ENCODE results near the gene MLLT6. TPM values are rescaled to one million over a fixed set of nuclear protein-coding genes. Genes with fewer than 3 reads are reported as not detected.

Gene MLLT6
- total RNA-seq, 1 donor from 2014 or later: 59.8 TPM

GRCh38 chr17:38727736-38728135 is 22.7 kb downstream of the MLLT6 start:
- DNase-seq: no peak
- Mint-ChIP-seq H3K9me3 (ENCODE audit: unreplicated experiment) (peaks cover 11% of the 10 kb centered on the region), H3K27ac (ENCODE audit: unreplicated experiment) (no peak overlapping the region)

GRCh38 chr17:38728290-38728831 is 23.3 kb downstream of the MLLT6 start:
- peaks cover 12% of the 10 kb centered on the region for H3K9me3 Mint-ChIP-seq (ENCODE audit: unreplicated experiment)
- no peak for TF ChIP-seq CTCF (IDR thresholded peaks at IDR 0.05; ENCODE audit: partially characterized antibody, unreplicated experiment)
- H3K4me3 Mint-ChIP-seq (ENCODE audit: unreplicated experiment): no peak overlapping the region
- DNase-seq: no peak
- H3K27ac Mint-ChIP-seq (ENCODE audit: unreplicated experiment): no peak overlapping the region
- H3K36me3 Mint-ChIP-seq (ENCODE audit: unreplicated experiment): no peaks in the 10 kb centered on the region
- peaks cover 8% of the 10 kb centered on the region for H3K4me1 Mint-ChIP-seq (ENCODE audit: low read depth, unreplicated experiment)
- H3K27me3 Mint-ChIP-seq (ENCODE audit: unreplicated experiment): peaks cover 5% of the 10 kb centered on the region

More at GRCh38 chr17:38727736-38728135, 22.7 kb downstream of the MLLT6 start:
- TF ChIP-seq CTCF (IDR thresholded peaks at IDR 0.05; ENCODE audit: partially characterized antibody, unreplicated experiment): no peak
- no peak overlapping the region for H3K4me3 Mint-ChIP-seq (ENCODE audit: unreplicated experiment)
- H3K27me3 Mint-ChIP-seq (ENCODE audit: unreplicated experiment): peaks cover 5% of the 10 kb centered on the region
- H3K36me3 Mint-ChIP-seq (ENCODE audit: unreplicated experiment): no peaks in the 10 kb centered on the region
- H3K4me1 Mint-ChIP-seq (ENCODE audit: low read depth, unreplicated experiment): peaks cover 8% of the 10 kb centered on the region

- no peak for DNase-seq
- peak overlapping the region; percentile 71 for H3K4me3 Mint-ChIP-seq (ENCODE audit: unreplicated experiment)
- no peaks in the 10 kb centered on the region for H3K36me3 Mint-ChIP-seq (ENCODE audit: unreplicated experiment)
- no peak for TF ChIP-seq CTCF (IDR thresholded peaks at IDR 0.05; ENCODE audit: partially characterized antibody, unreplicated experiment)
- peaks cover 7% of the 10 kb centered on the region for H3K27me3 Mint-ChIP-seq (ENCODE audit: unreplicated experiment)
- no peak overlapping the region for H3K27ac Mint-ChIP-seq (ENCODE audit: unreplicated experiment)
- H3K4me1 Mint-ChIP-seq (ENCODE audit: low read depth, unreplicated experiment): peaks cover 5% of the 10 kb centered on the region
- peaks cover 10% of the 10 kb centered on the region for H3K9me3 Mint-ChIP-seq (ENCODE audit: unreplicated experiment)
Measured at GRCh38 chr17:38729368-38729885, 24.4 kb downstream of the MLLT6 start.

DNA sequence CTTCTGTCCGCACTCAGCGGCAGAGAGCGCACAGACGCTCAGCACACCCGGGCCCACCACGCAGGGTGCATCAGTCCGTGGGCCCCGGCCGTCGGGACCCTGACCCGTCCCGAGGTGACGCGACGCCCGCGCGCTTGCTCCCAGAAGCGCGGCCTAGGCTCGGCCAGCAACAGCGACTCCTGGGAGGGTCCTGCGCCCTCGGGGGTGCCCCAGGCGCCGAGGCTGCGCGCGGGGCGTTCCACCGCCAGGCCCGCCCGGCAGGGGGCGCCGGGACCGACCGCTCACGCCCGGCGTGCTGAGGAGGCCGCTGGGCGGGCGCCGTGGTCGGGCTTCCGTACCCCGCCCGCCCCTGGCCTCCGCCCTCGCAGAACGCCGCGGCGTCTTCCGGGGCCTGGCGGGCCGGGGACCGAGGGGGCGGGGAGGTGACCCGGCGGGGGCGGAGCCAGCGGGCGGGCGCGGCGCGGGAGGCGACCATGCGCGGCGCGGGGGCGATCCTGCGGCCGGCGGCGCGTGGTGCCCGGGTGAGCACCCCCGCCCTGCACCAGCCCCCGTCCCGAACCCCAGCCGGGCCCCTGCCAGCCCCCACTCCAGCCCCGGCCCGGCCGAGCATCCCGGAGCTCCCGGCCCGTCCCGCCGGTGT is 24.9 kb downstream of the MLLT6 start, which contains the start of gene CISD3:
CISD3 (plus strand) TSS at position 456 of the 640 bp plus-strand sequence; CDS start at position 474, 18 bp downstream.
- H3K4me3 Mint-ChIP-seq (ENCODE audit: unreplicated experiment): peak within 1 kb of the TSS; percentile 95
- H3K4me1 Mint-ChIP-seq (ENCODE audit: low read depth, unreplicated experiment): peaks cover 5% of the 10 kb centered on the region

More for the DNA sequence above, 24.9 kb downstream of the MLLT6 start, which contains the start of gene CISD3:
- H3K27ac Mint-ChIP-seq (ENCODE audit: unreplicated experiment): peak within 1 kb of the TSS; percentile 69
- peak; percentile 82 for TF ChIP-seq CTCF (IDR thresholded peaks at IDR 0.05; ENCODE audit: partially characterized antibody, unreplicated experiment)
- peak; percentile 82 for DNase-seq
- no peaks in the 10 kb centered on the region for H3K36me3 Mint-ChIP-seq (ENCODE audit: unreplicated experiment)
- peaks cover 7% of the 10 kb centered on the region for H3K27me3 Mint-ChIP-seq (ENCODE audit: unreplicated experiment)
- peaks cover 14% of the 10 kb centered on the region for H3K9me3 Mint-ChIP-seq (ENCODE audit: unreplicated experiment)

All from glutamatergic neuron (in vitro differentiated cells).